NCI-H128 (cell line): ENCODE results near the gene LMF1.
"Not testable (repeated sequence)": the region's sequence is repeated elsewhere in the genome, so short reads cannot be mapped to it uniquely, and the experiment has no call there.

ENCODE experiments used
- DNase-seq: peaks from one replicate; lab custom pipeline; 2025; ENCODE audit not compliant: unreplicated experiment; lab: John Stamatoyannopoulos, UW

Gene LMF1

DNA sequence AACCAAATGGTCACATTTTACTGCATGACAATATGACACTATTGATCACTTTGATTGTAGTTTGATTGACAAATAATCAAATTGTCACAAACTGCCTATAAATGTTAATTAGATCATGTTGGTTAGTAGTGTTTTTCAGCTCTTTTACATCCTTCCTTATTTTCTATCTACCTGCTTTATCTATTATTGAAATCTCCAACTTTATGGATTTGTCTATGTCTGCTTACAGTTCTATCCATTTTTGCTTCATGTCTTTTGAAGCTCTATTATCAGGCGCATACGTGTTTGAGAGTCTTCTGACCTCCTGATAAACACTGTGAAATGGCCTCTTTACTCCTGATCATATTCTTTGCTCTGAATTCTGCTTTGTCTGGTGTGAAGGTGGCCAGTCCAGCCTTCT, 87.0 kb downstream of the LMF1 start:
- DNase-seq: no peak

DNA sequence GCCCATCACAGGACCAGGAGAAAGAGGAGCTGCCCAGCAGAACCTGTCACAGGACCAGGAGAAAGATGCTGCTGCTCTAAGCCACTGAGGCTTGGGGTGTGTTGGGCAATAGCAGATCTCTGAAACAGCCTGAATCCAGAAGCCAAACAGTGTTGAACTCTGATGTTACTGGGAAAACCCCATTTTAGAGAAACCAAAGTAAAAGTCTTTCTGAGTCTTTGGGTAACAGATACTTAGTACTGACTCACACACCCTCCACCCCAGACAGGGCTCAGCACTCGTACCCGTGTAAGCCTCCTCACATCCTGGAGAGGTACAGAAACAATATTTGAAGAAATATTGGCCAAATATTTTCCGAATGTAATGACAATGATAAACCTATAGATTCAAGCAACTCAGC, 87.4 kb downstream of the LMF1 start:
- no peak for DNase-seq

DNA sequence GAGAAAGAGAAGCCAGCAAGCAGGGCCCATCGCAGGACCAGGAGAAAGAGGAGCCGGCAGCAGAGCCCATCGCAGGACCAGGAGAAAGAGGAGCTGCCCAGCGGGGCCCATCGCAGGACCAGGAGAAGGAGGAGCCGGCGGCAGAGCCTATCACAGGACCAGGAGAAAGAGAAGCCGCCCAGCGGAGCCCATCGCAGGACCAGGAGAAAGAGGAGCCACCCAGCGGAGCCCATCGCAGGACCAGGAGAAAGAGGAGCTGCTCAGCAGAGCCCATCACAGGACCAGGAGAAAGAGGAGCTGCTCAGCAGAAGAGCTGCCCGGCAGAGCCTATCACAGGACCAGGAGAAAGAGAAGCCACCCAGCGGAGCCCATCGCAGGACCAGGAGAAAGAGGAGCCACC, 88.1 kb downstream of the LMF1 start:
- not testable (repeated sequence) for DNase-seq

DNA sequence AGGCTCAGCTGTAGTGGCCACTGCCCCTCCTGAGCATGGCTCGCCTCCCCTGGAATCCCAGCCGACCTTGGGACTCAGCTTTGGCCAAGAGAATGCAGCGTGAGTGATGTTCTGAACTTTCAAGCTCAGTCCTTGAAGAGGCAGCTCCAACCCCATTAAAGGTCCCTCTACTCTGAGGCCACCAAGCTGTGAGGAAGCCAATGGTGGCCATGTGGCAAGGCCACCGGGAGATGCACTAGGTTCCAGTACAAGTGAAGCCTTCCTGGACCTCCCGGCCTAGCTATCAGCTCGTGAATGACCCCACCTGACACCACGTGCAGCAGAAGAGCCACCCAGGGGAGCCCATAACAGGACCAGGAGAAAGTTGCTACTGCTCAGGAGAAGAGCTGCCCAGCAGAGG, 88.5 kb downstream of the LMF1 start:
- no peak for DNase-seq

DNA sequence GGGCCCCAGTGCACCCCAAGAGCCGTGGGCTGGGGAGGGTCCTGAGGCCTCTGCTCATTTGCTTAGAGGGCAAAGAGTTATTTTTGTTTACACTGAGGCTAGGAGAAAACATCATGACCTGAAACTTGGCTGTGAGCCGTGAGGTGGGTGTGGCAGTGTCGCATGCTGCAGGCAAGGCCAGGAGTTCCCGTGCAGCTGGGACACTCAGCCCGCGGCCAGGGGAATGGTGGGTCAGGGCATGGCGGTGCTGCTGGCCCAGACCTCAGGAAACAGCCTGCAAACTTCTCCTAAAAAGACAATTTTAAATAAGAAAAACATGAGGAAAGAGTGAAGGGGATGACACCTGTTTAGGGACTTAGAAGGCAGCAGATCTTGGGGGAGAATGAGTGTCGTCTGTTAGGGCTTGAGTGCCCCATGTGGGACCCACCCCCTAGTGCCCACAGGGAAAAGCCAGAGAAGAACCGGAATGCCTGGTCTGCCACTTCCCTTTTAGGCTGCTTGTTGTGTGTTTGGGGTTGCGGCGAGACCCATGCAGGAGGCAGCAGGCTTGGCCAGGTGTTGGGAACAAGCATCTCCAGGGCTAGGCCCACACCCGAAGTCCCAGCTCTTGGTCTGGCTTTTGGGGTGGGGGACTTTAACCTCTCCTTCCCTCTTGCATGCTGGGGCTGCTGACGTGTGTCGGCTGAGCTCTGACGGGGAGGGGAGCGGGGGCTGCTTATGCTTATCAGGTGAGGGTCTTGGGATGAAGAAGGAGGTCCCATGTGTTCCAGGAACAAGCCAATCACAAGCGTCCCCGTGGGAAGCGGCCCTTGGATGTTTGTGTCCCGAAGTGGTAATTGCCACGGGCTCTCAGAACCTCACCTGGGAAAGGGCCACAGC, 89.3 kb downstream of the LMF1 start:
- DNase-seq: no peak

DNA sequence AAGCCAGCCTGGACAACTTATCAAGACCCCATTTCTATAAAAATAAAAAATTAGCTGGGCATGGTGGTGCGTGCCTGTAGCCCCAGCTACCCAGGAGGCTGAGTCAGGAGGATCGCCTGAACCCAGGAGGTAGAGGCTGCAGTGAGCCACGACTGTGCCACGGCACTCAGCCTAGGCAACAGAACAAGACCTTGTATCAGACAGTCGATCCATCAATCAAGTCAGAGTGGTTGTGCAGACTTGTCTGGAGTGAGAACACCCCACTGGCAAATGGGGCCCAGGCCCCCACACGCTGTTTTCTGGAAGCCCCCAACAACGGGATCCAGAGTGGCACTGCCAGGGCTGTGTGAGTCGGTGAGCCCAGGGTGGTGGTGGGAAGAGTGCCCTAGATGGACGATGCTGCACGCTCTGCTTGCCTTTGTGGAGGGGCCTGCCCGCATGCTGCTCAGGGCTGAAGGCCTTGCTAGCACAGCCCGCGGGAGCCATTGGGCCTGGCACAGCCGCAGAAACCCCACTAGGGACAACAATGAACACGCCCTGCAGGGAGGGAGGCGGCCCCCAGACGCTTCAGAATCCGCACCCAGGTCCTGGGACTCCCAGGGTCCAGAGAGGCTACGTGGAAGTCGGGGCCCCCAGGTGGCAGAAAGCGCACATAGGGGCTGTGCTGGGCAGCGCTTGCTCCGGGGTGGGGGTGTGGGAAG, 90.2 kb downstream of the LMF1 start:
- no peak for DNase-seq

DNA sequence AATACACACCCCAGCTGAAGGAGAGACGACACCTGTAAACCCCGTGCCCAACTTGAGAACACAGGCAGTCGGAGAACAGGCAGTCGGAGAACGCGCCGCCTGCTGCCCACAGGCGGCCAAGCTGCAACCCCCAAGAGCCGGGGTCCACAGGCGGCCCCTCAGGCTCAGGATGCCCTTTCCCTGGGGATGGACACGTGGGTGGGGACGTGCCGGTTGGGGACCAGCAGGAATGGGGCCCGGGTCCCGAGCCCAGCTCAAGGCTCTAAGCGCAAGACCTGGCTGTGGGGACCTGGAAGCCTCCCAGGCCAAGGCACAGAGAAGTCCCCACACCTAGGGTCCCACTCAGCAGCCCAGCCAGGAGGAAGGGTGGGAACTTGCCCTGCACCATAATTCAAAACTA, 90.8 kb downstream of the LMF1 start:
- DNase-seq: no peak

DNA sequence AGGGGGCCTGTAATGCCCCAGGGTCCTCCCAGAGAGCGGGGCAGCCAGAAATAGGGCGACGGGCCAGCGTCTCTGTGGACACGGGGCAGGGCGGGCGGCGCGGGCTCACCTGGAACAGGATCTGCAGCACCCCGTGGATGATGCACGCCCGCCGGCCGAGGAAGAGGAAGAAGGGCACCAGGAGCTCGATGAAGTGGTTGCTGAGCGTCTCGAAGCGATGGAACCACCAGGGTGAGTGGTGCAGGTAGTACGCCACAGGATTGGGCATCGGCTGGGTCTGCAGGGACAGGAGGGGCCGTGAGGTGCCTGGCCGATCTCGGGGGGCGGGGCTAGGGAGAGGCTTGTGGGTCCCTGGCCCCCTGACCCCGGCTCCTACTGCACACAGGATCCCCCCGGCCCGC, 91.3 kb downstream of the LMF1 start:
- no peak for DNase-seq

DNA sequence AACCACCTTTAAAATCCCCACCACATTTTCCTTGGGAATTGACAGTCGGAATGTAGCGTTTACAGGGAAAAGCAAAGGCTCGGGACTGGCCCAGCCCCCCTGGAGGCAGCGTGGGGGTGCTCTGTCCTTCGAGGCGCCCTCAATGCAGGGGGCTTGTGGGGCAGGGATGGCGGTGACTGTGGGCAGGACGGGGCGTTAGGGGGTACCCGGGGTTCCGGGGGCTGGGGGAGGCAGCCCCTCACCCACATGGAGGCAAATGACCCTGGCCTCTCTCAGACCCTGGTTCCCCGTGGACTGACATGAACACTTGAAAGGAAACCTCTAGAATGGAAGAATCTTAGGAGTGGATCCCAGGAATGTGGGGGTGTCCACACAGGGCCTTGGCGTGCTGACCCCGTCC, 91.9 kb downstream of the LMF1 start:
- DNase-seq: no peak

DNA sequence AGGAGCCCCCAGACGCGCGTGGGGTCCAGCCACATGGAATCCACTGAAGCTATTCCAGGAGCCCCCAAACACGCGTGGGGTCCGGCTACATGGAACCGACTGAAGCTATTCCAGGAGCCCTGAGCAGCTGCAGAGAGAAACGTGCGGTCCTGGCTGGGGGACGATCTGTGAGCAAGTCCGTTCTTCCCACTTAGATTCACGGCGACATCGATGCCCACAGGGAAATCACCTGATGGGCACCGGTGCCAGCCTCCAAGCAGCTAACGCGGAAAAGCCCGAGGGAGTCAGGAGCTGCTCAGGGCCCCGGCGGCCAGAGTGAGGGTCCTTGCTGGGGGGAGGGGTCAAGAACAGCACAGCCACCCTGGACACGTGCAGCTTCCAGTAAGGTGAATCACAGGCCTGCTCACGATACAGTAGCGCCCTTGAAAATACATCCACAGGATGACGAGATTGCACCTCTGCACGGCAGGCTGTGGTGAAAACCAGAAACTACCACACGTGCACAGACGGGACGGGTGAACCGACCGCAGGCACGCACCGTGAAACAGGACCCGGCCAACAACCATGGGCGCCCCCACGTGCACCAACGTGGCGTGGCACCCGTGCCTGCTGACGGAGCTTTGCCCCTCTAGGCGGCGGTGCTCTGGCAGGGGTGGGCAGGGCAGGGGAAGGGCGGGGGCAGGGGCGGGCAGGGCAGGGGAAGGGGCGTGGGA, 92.6 kb downstream of the LMF1 start:
- no peak for DNase-seq

DNA sequence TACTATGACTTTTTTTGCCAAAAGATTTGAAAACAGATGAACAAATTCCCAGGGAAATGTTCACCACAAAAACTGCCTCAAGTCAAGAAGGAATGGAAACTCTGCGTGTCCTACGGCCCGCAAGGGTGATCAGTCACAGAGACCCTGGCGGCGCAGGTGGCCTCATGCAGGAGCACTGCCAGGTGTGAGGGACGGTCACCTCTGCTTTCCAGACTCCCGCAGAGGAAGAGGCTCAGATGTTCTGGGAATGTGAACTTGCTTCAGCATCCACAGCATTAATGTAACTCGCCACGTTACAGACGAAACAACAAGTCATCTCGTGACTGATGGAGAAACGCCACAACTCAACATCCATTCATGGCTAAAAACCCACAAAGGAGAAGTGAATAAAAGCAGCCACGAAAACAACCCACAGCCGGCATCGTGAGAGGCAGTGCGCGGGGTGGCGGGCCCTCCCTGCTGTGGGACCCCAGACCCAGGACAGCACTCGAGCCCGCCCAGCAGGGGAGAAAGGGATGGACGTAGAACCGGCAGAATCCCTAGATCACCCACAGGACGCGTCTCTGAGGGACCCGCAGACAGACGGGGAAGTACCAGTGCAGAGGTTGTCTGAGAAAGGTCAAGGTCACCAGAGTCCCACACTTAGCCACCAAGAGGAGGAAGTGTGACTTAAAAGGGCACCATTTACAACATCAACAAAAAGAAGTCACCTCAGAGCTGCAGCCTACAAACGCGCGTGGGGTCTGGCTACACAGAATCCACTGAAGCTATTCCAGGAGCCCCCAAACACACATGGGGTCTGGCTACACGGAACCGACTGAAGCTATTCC, 93.3 kb downstream of the LMF1 start:
- DNase-seq: no peak

DNA sequence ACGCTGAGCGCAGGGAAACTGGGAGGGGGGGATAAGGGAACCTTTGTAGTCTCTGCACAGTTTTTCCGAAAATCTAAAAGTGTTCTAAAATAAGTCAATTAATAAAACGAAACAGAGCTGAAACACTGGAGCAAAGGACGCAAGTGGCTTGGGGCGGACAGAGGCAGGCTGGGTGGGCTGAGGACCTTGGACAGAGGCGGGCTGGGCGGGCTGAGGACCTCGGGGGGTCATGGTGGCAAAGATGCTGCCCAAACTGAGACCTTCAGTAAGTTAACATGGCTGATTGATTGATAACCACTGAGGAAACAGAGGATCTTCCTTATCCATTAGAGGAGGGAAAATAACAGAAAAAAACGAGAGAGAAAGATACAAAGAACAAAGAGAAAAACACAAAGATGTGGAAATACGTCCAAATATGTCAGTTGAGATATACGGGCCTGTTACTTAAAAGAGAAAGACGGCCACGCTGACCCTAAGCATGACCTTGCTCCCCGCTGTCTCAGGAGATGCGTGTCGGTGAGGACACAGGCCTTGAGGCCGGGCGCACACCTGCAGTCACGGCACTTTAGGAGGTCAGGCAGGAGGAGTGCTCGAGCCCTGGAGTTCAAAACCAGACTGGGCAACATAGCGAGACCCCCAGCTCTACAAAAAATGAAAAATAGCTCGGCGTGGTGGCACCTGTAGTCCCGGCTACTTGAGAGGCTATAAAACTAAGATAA, 94.1 kb downstream of the LMF1 start:
- DNase-seq: no peak

DNA sequence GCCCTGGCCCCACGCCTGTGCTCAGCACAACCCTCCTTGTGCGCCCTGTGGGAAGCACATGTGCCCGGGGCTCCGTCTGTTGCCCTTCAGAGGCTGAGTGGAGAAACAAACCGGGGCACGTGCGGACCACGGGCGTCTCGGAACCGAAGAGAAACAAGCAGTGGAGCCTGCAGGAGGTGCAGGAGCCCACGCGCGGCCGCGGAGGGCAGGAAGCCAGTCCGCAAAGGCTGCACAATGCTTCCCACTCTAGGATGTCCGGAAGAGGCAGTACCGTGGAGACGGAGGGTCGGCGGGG, 94.8 kb downstream of the LMF1 start:
- no peak for DNase-seq

DNA sequence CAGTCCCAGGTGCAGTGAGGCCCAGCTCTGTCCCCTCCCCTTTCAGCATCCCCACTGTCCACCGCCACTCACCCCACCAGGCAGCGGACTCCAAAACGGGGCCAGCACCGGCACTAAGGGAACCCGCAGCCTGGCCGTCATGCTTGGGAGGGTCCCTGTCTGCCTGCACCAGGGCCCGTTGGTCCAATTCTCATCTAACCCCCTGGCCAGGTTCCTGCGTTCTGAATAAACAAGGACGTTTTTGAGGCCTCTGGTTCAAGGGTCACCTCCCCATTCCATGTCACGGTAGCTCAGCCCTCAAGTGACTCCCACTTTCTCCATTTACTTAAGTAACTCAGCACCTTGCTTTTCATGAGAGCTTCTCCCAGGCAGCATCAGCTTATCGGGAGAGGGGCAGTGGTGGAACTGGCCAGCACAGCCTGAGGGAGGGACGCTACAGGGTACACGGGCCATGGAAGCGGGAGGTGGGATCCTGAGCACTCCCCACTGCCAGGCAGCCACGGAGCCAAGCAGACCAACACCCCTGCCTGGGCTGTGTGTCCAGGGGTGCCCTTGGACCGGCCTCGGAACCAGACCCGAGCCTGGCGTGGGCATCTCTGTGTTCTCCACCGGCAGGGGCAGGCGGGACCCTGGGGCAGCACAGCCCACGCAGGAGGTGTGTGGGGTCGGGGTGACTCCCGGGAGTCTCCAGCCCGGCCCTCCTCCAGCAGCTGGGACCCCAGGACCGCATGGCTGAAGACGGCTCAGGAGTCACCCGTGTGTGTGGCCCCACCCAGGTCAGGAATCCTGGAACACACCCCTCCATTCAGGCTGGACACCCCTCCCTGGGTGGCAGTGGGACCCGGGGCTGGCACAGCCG, 95.4 kb downstream of the LMF1 start:
- no peak for DNase-seq

DNA sequence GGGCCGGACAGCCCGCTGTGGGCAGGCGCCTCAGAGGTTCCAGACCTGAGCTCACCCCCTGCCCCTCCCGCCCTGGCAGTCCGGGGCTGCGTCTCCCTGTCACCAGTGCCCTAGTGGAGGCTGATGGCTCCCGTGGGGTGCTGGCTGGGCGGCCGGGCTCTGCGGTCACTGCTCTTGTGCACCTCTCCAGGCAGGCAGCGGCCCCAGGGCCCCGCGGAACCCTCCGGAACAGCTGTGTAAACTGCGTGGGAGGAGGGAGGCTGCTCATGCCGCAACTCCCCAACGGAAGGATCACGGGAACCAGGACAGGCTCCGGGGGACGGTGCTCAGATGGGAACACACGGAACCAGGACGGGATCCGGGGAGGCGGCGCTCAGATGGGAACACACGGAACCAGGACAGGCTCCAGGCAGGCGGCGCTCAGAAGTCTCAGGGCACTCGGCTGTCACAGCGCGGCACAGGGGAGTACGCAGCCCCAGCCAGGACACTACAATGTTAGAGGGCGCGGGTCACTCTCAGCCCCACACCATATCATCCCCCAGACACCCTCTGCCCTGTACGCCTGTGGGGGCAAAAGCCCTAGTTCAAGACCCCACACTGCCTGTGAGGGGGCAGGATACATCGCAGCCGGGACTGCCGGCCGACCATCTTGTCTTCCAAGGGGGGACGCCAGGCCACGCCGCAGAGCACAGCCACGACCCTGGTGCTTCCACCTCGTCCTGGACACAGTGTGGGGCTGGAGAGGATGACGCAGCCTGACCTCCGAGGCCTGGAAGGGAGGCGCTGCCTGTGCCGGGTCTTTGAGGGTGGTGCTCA, 96.2 kb downstream of the LMF1 start:
- DNase-seq: no peak

DNA sequence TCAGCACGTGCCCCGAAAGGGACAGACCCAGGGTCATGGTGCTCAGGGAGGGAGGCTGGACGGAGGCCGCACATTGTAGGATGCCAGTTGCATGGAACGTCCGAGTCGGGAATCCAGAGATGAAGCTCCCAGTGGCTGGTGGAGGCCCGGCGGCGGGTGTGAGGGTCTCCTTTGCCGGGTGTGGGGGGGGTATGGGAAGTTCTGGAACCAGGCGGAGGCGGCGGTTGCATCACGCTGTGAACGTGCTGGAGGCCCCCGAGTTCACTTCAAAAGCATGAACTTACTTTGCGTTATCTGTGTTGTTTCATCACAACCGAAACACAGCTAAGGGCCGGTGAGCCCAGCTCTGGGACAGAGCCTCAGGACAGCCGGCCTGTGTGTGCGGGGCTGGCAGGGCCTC, 96.9 kb downstream of the LMF1 start:
- DNase-seq: no peak

DNA sequence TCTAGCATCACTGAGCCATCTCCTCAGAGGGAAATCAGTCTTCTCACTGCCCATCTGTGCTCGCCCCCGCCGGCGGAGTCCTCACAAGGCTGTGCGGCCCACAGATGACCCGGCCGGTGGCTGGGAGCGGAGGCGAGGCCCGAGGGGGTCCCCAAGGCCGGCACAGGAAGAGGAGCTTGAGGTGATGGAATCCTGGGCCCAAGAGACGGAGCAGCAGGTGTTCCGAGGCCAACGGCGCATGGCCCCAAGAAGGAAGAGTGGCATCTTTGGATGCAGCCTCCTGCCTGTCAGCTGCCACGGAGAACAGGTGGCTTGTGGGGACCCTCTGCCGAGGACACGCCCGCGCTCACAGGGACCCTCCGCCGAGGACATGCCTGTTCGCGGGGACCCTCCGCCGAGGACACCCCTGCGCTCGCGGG, 97.5 kb downstream of the LMF1 start:
- no peak for DNase-seq

DNA sequence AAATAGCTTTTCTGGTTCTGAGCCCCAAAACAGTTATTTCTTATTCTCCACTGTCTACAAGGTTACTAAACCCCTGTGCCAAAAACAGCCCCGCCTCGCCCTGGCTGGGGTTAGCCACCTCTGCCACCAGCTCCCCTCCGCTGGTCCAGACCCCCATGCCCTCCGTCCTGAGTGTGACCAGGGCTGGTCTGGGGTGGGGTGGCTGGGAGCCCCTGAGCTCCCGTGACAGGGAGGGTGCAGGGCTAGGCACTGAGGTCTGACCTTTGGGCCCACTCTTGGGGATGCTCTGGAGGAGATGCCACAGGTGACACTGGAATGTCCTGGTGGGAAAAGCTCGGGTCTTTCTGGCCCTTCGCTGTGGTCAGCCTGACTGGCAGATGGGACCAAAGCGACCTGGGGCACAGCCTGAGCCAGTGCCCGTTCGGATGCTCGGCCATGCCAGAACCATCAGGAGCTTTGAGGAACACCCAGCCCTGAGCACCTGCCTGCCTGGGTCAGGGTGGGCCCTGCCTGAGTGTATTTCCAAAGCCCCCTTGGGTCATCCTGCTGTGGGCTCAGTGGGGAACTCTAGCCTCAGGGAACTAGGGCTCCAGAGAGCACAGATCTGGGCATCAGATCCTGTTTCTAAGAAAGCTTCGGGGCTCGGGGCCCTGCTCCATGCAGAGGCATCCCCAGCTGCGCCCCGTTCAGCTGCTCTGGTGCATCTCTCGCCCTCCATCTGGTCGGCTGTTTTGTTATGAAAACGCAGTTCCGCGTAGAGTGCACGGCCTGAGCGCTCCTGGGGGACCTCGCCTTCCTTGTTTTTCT, 98.1 kb downstream of the LMF1 start:
- no peak for DNase-seq
